HepG2 (cell line): Measurements from ENCODE around the gene P2RX3. TPM values are rescaled to one million over a fixed set of nuclear protein-coding genes. Genes with fewer than 3 reads are reported as not detected.

Source experiments
- ARID4A ChIP-seq: sonication (generic); formaldehyde crosslinking; IDR thresholded peaks from 2 replicates; pipeline ENCODE4 v1.5.0; 2020; ENCODE audit warnings: mild to moderate bottlenecking, missing genetic modification reagents, borderline replicate concordance
- MTA1 ChIP-seq: sonication (generic); formaldehyde crosslinking; IDR thresholded peaks from 2 replicates; pipeline ENCODE4 v1.4.0; 2020; ENCODE audit warnings: missing genetic modification reagents, mild to moderate bottlenecking, borderline replicate concordance
- NFIC ChIP-seq: IDR thresholded peaks from 2 replicates; pipeline ENCODE4 v1.6.1; 2012; ENCODE audit warnings: mild to moderate bottlenecking, low read length, inconsistent platforms
- PATZ1 ChIP-seq: sonication (generic); formaldehyde crosslinking; IDR thresholded peaks from 2 replicates; pipeline ENCODE4 v1.4.0; 2020; ENCODE audit warnings: missing genetic modification reagents
- ZIK1 ChIP-seq: sonication (generic); formaldehyde crosslinking; IDR thresholded peaks from 2 replicates; pipeline ENCODE4 v1.5.0; 2020; ENCODE audit warnings: mild to moderate bottlenecking, low read depth, missing genetic modification reagents, borderline replicate concordance
- polyA plus RNA-seq, 8 experiments: library from polyadenylated mRNA; depleted of rRNA in 3 of 8; stranded (reverse) in 7 of 8; unstranded in 1 of 8; fragments of >200 nt; fragmentation: Illumina TruSeq in 4 of 8; extraction: Trizol in 4 of 8; gene quantifications; 2 replicates each; pipeline versions ENCODE4 v1.2.1 to v1.2.3, GENCODE V29; 2011 to 2016; ENCODE audit warnings: low read depth in 4 of 8, missing spikeins in 1 of 8, mixed read lengths in 1 of 8; ENCODE audit not compliant: insufficient read depth in 1 of 8
- total RNA-seq, 5 experiments: library from RNA; depleted of rRNA; stranded (reverse); fragments of >200 nt; fragmentation: Illumina TruSeq; extraction: Trizol; gene quantifications; 2 replicates each; pipeline ENCODE4 v1.2.3, GENCODE V29; 2016; ENCODE audit warnings: low read depth in 1 of 5

P2RX3 gene
- total and polyA plus RNA-seq, 2 of the 13 experiments (the other 11 are each of a cell fraction or from before 2014, with no cell fraction given) = 0.08 TPM; not detected in 1

- no peak for TF ChIP-seq NFIC
- peak; percentile 50; the same call in 1 of the 2 replicates for TF ChIP-seq ARID4A (CRISPR knock-in tag)
- TF ChIP-seq MTA1 (CRISPR knock-in tag) = 0 out of 2 replicates have a peak, but pooled peaks have one; percentile 25
- 0 out of 2 replicates have a peak, but pooled peaks have one; percentile 42 for TF ChIP-seq ZIK1
- peak; percentile 7; the same call in 1 of the 2 replicates for TF ChIP-seq PATZ1
These were observed 11.5 kb downstream of the P2RX3 start (continued) for GRCh38 chr11:57349491-57350274.
